Measurements from ENCODE around the gene CIRBP.
"Not testable (repeated sequence)": the region's sequence is repeated elsewhere in the genome, so short reads cannot be mapped to it uniquely, and the experiment has no call there.

CIRBP gene

GRCh38 chr19:1244693-1245451 is 24.3 kb upstream of the CIRBP start:
- no peak for DNase-seq (ENCODE audit: low spot score)

- no peak for DNase-seq (ENCODE audit: low spot score)
These were observed 23.5 kb upstream of the CIRBP start for GRCh38 chr19:1245494-1246264.

- not testable (repeated sequence) for DNase-seq (ENCODE audit: low spot score)
These were observed 22.7 kb upstream of the CIRBP start for GRCh38 chr19:1246265-1247087.

GRCh38 chr19:1247748-1248138 is 21.4 kb upstream of the CIRBP start:
- no peak for DNase-seq (ENCODE audit: low spot score)

GRCh38 chr19:1248139-1248785 is 20.9 kb upstream of the CIRBP start, which contains the start of gene MIDN:
Gene MIDN (plus strand): TSS chr19:1248583. CDS start chr19:1250297, 1,714 bp downstream.
- DNase-seq (ENCODE audit: low spot score), result no peak

- DNase-seq (ENCODE audit: low spot score), result peak; percentile 80
These were observed 20.3 kb upstream of the CIRBP start for GRCh38 chr19:1248786-1249297.

- DNase-seq (ENCODE audit: low spot score), result peak; percentile 95
These were observed 19.7 kb upstream of the CIRBP start for GRCh38 chr19:1249298-1249989.

- no peak for DNase-seq (ENCODE audit: low spot score)
These were observed 19.1 kb upstream of the CIRBP start for GRCh38 chr19:1249990-1250436.

- DNase-seq (ENCODE audit: low spot score), result peak; percentile 82
These were observed 18.5 kb upstream of the CIRBP start for GRCh38 chr19:1250437-1251260.

- peak; percentile 81 for DNase-seq (ENCODE audit: low spot score)
These were observed 17.6 kb upstream of the CIRBP start for GRCh38 chr19:1251330-1252220.

GRCh38 chr19:1252221-1252820 is 16.8 kb upstream of the CIRBP start:
- DNase-seq (ENCODE audit: low spot score), result peak; percentile 91

GRCh38 chr19:1252821-1253513 is 16.2 kb upstream of the CIRBP start:
- DNase-seq (ENCODE audit: low spot score), result peak; percentile 96

- DNase-seq (ENCODE audit: low spot score), result no peak
These were observed 15.5 kb upstream of the CIRBP start for GRCh38 chr19:1253514-1254080.

GRCh38 chr19:1254081-1254527 is 15.0 kb upstream of the CIRBP start:
- peak; percentile 74 for DNase-seq (ENCODE audit: low spot score)

- DNase-seq (ENCODE audit: low spot score), result peak; percentile 33
These were observed 14.5 kb upstream of the CIRBP start for GRCh38 chr19:1254530-1255185.

GRCh38 chr19:1255186-1256161 is 13.7 kb upstream of the CIRBP start:
- DNase-seq (ENCODE audit: low spot score), result peak; percentile 93

Measured in globus pallidus (tissue), 1 donor.